T47D (cell line): Measurements from ENCODE around the gene SFXN2.
"Not testable (repeated sequence)": the region's sequence is repeated elsewhere in the genome, so short reads cannot be mapped to it uniquely, and the experiment has no call there.

Source experiments
- DNase-seq, 2 experiments: peaks; one replicate each; pipeline versions ENCODE4 v3.0.0 to v3.0.0-alpha.2; 2011 to 2012; ENCODE audit warnings: low read depth in 1 of 2, low spot score in 1 of 2
- JUND ChIP-seq: IDR thresholded peaks from 2 replicates; pipeline ENCODE4 v1.6.1; 2012; ENCODE audit warnings: low read depth
- in situ Hi-C: cut with HindIII; loops from 2 replicates; pipeline ENCODE4 v1.10.0; 2016; ENCODE audit warnings: low sequenced_read_pairs, low pct_unique_long_range_greater_than_20kb

Gene SFXN2

GRCh38 chr10:102752934-102753664 is 38.7 kb downstream of the SFXN2 start:
- TF ChIP-seq JUND, result no peak
- peak in 1 of 2 experiments; percentile 82 for DNase-seq
- in situ Hi-C loops, result no loop called here

GRCh38 chr10:102753718-102754117 is 39.3 kb downstream of the SFXN2 start:
- in situ Hi-C loops, result no loop called here
- TF ChIP-seq JUND, result no peak
- no peak for DNase-seq

GRCh38 chr10:102757323-102757722 is 42.9 kb downstream of the SFXN2 start:
- no peak for DNase-seq
- no peak for TF ChIP-seq JUND
- in situ Hi-C loops, result no loop called here

- DNase-seq, result no peak
- TF ChIP-seq JUND, result no peak
- in situ Hi-C loops, result no loop called here
These were observed 44.0 kb downstream of the SFXN2 start for GRCh38 chr10:102758240-102758932.

DNA sequence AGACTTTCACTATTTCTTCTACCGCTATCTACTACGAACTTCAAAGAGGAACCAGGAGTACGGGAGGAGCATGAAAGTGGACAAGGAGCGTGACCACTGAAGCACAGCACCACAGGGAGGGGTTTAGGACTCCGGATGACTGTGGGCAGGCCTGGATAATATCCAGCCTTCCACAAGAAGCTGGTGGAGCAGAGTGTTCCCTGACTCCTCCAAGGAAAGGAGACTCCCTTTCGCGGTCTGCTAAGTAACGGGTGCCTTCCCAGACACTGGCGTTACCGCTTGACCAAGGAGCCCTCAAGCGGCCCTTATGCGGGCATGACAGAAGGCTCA is 44.5 kb downstream of the SFXN2 start:
- DNase-seq, in situ Hi-C loops: not testable (repeated sequence)

DNA sequence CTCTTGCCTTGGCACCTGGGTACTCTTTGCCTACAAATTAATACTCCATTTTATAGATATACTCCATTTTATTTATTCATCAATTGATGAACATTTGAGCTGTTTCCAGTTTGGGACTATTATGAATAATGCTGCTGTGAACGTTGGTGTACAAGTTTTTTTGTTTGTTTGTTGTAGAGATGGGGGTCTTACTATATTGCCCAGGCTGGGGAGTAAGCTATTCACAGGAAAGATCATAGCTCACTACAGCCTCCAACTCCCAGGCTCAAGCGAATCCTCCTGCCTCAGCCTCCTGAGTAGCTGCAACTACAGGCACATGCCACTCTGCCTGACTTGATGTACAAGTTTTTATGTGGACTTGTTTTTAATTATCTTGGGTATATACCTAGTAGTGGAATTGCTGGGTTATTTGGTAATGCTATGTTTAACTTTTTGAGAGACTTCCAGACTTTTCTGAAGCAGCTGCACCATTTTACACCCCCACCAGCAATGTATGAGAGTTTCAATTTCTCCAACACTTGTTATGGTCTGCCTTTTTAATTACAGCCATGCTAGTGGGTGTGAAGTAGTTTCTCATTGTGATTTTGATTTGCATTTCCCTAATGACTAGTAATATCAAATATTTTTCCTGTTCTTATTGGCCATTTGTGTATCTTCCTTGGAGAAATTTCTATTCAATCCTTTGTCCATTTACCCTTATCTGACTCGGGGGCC is 45.2 kb downstream of the SFXN2 start:
- in situ Hi-C loops, result no loop called here
- DNase-seq, result no peak
- no peak for TF ChIP-seq JUND

DNA sequence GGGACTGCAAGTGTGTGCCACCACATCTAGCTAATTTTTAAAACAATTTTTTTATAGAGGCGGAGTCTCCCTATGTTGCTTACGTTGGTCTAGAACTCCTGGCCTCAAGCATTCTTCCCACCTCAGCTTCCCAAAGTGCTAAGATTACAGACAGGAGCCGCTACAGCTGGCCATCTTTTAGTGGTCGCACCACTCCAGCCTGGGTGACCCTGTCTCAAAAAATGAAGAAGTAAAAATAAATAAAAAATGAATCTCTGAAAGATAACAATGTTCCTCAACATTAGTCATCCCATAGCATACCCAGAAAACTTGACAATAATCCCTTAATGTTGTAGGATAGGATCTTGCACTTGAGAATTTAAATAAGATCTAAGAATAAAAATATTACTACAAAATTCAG is 47.5 kb downstream of the SFXN2 start:
- in situ Hi-C loops, result no loop called here
- no peak for TF ChIP-seq JUND
- no peak for DNase-seq

GRCh38 chr10:102762401-102763015 is 48.1 kb downstream of the SFXN2 start:
- TF ChIP-seq JUND, result no peak
- no peak for DNase-seq

DNA sequence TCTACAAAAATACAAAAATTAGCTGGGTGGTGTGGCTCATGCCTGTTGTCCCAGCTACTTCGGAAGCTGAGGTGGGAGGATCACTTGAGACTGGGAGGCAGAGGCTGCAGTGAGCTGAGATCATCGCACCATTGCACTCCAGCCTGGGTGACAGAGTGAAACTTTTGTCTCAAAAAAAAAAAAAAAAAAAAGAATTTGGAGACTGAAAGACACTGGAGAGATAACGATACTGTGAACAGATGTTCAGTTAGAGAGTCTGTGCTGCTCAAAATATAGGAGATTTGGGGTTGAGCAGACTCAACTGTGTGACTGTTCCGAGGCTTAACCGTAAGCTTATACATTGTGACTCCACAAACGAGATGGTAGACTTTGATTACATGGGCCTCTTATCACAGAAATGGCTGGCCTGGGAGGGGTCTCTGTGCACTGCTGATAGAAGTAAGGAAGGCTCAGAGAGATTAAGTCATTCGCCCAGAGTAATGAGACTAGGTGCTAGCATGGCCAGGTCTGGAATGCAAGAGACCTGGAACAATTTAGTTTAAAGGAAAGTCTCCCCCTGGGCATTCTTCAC is 48.7 kb downstream of the SFXN2 start:
- in situ Hi-C loops, result no loop called here
- TF ChIP-seq JUND, result no peak
- DNase-seq, result no peak

More at GRCh38 chr10:102762401-102763015, 48.1 kb downstream of the SFXN2 start:
- in situ Hi-C loops, result no loop called here

GRCh38 chr10:102764470-102765161 is 50.2 kb downstream of the SFXN2 start:
- in situ Hi-C loops, result no loop called here

GRCh38 chr10:102765336-102765735 is 50.9 kb downstream of the SFXN2 start:
- in situ Hi-C loops, result no loop called here
- no peak for DNase-seq
- TF ChIP-seq JUND, result no peak

More at GRCh38 chr10:102764470-102765161, 50.2 kb downstream of the SFXN2 start:
- TF ChIP-seq JUND, result no peak; the same call in 1 of the 2 replicates
- DNase-seq, result peak in 1 of 2 experiments; percentile 89
